OCI-LY1 (cell line): Measurements from ENCODE around the gene CC2D2B.
A peak's percentile ranks its signal among the peaks of the same experiment; 100 is the strongest.

ENCODE experiments used
- H2AFZ ChIP-seq: fragments of 200-600 bp; sonication (generic), shearing (Covaris generic); 2 replicates; pipeline ENCODE4 v1.6.0; 2014; ENCODE audit warnings: antibody characterized with exemption, mild to moderate bottlenecking, low read length
- H3F3A ChIP-seq: fragments of 200-600 bp; sonication (generic), shearing (Covaris generic); 2 replicates; pipeline ENCODE4 v1.6.0; 2014; ENCODE audit warnings: mild to moderate bottlenecking, antibody characterized with exemption, low read length, moderate library complexity; ENCODE audit not compliant: insufficient read depth
- H3K27ac ChIP-seq: fragments of 200-600 bp; sonication (generic); 2 replicates; pipeline ENCODE4 v1.5.1; 2014; ENCODE audit warnings: low read length, mixed run types, mild to moderate bottlenecking, low read depth; ENCODE audit not compliant: poor library complexity, severe bottlenecking
- H3K27me3 ChIP-seq: fragments of 200-600 bp; sonication (generic); 2 replicates; pipeline ENCODE4 v1.6.0; 2014; ENCODE audit warnings: antibody characterized with exemption, mild to moderate bottlenecking, low read length, moderate library complexity; ENCODE audit not compliant: insufficient read depth
- H3K36me3 ChIP-seq: fragments of 200-600 bp; sonication (generic); 2 replicates; pipeline ENCODE4 v1.6.1; 2014; ENCODE audit warnings: mild to moderate bottlenecking, antibody characterized with exemption, low read length, moderate library complexity, mixed read lengths; ENCODE audit not compliant: insufficient read depth
- H3K4me1 ChIP-seq: fragments of 200-600 bp; sonication (generic); 2 replicates; pipeline ENCODE4 v1.5.1; 2014; ENCODE audit warnings: mild to moderate bottlenecking, low read length, moderate library complexity; ENCODE audit not compliant: insufficient read depth, severe bottlenecking
- H3K4me2 ChIP-seq: fragments of 200-600 bp; sonication (generic), shearing (Covaris generic); 2 replicates; pipeline ENCODE4 v1.6.1; 2014; ENCODE audit warnings: low read length
- H3K4me3 ChIP-seq: fragments of 200-600 bp; sonication (generic); 2 replicates; pipeline ENCODE4 v1.5.1; 2014; ENCODE audit warnings: low read length, low read depth, mild to moderate bottlenecking, mixed read lengths; ENCODE audit not compliant: poor library complexity, severe bottlenecking
- H3K79me2 ChIP-seq: fragments of 200-600 bp; shearing (Covaris generic); 2 replicates; pipeline ENCODE4 v1.6.1; 2016; ENCODE audit warnings: mixed run types, low read length, mixed read lengths; ENCODE audit not compliant: insufficient read depth
- H3K9ac ChIP-seq: fragments of 200-600 bp; sonication (generic), shearing (Covaris generic); 2 replicates; pipeline ENCODE4 v1.6.1; 2014; ENCODE audit warnings: mild to moderate bottlenecking, low read length, mixed read lengths
- H3K9me2 ChIP-seq: fragments of 200-600 bp; sonication (generic), shearing (Covaris generic); 2 replicates; pipeline ENCODE4 v1.6.1; 2014; ENCODE audit warnings: low read depth, mild to moderate bottlenecking, low read length, mixed read lengths
- H3K9me3 ChIP-seq: fragments of 200-600 bp; shearing (Covaris generic); 2 replicates; pipeline ENCODE4 v1.6.1; 2014; ENCODE audit warnings: low read length, mixed read lengths
- H4K20me1 ChIP-seq: fragments of 200-600 bp; sonication (generic), shearing (Covaris generic); 2 replicates; pipeline ENCODE4 v1.6.0; 2016; ENCODE audit warnings: mild to moderate bottlenecking, low read length; ENCODE audit not compliant: insufficient read depth
- CTCF ChIP-seq: fragments of 200-600 bp; sonication (generic), shearing (Covaris generic); IDR thresholded peaks from 2 replicates; pipeline ENCODE4 v1.5.1; 2017; ENCODE audit warnings: mild to moderate bottlenecking, antibody characterized with exemption, low read length, moderate library complexity, mixed read lengths
- EZH2 ChIP-seq: fragments of 200-600 bp; sonication (generic), shearing (Covaris generic); IDR thresholded peaks from 2 replicates; pipeline ENCODE4 v1.8.0; 2017; ENCODE audit warnings: borderline replicate concordance, mixed run types, mild to moderate bottlenecking, antibody characterized with exemption, low read length, moderate library complexity, mixed read lengths

Gene CC2D2B

GRCh38 chr10:95907456-95908253 is at the start of gene CC2D2B:
Gene CC2D2B (plus strand): TSS chr10:95907975. CDS start chr10:95911324, 3,349 bp downstream.
- no peaks in the 10 kb centered on the region for H3K36me3 ChIP-seq
- H3K9ac ChIP-seq: peak within 1 kb of the TSS; percentile 87
- H3K9me3 ChIP-seq: no peaks in the 10 kb centered on the region
- peaks cover 7% of the 10 kb centered on the region for H3K4me1 ChIP-seq
- peak within 1 kb of the TSS; percentile 82; the same call in 1 of the 2 replicates for H2AFZ ChIP-seq
- H3F3A ChIP-seq: no peaks in the 10 kb centered on the region
- peak within 1 kb of the TSS; percentile 90 for H3K4me3 ChIP-seq
- no peaks in the 10 kb centered on the region for H3K27me3 ChIP-seq
- no peak within 1 kb of the TSS for H3K27ac ChIP-seq
- no peaks in the 10 kb centered on the region for H3K79me2 ChIP-seq
- H3K9me2 ChIP-seq: no peaks in the 10 kb centered on the region
- TF ChIP-seq CTCF: no peak
- TF ChIP-seq EZH2: no peak
- H4K20me1 ChIP-seq: no peaks in the 10 kb centered on the region
- peak within 1 kb of the TSS; percentile 89 for H3K4me2 ChIP-seq

GRCh38 chr10:95860166-95860940 is 47.4 kb upstream of the CC2D2B start:
- H4K20me1 ChIP-seq: no peaks in the 10 kb centered on the region
- H3K79me2 ChIP-seq: no peaks in the 10 kb centered on the region
- no peak overlapping the region for H3K4me2 ChIP-seq
- no peak overlapping the region for H3K27ac ChIP-seq
- no peak overlapping the region for H3K4me3 ChIP-seq
- H3K9ac ChIP-seq: no peak overlapping the region
- no peaks in the 10 kb centered on the region for H3K9me2 ChIP-seq
- no peak for TF ChIP-seq CTCF
- no peak for TF ChIP-seq EZH2
- H3K4me1 ChIP-seq: peaks cover 6% of the 10 kb centered on the region
- H3K36me3 ChIP-seq: no peaks in the 10 kb centered on the region
- no peaks in the 10 kb centered on the region for H3K9me3 ChIP-seq
- no peaks in the 10 kb centered on the region for H3F3A ChIP-seq
- no peak overlapping the region for H2AFZ ChIP-seq
- H3K27me3 ChIP-seq: no peaks in the 10 kb centered on the region

GRCh38 chr10:95861386-95861785 is 46.4 kb upstream of the CC2D2B start:
- Histone ChIP-seq H3F3A (no peaks in the 10 kb centered on the region), H3K9ac (no peak overlapping the region), H4K20me1 (no peaks in the 10 kb centered on the region), H2AFZ (no peak overlapping the region), H3K27me3 (no peaks in the 10 kb centered on the region), H3K9me3 (no peaks in the 10 kb centered on the region), H3K4me3 (no peak overlapping the region), H3K4me2 (no peak overlapping the region), H3K79me2 (no peaks in the 10 kb centered on the region), H3K4me1 (peaks cover 7% of the 10 kb centered on the region), H3K36me3 (no peaks in the 10 kb centered on the region), H3K27ac (no peak overlapping the region), H3K9me2 (no peaks in the 10 kb centered on the region)
- TF ChIP-seq CTCF (no peak), EZH2 (no peak)
